Tibial artery (tissue), 4 donors: ENCODE data around the gene LOXL4.

Experiments used
- DNase-seq, 2 donors: peaks; one replicate each; pipeline ENCODE4 v3.0.0-alpha.2; 2019
- H3K27ac ChIP-seq, 2 donors: fragments of 200-600 bp; sonication (generic) in 1 of 2; 1 replicate in 1 of 2; 2 replicates in 1 of 2; pipeline ENCODE4 v1.5.1; 2018 to 2019; ENCODE audit warnings: mild to moderate bottlenecking in 1 of 2
- H3K27me3 ChIP-seq, 2 donors: fragments of 200-600 bp; sonication (generic) in 1 of 2; one replicate each; pipeline versions ENCODE4 v1.5.1 to v1.6.0; 2016 to 2019
- H3K36me3 ChIP-seq, 3 donors: fragments of 200-600 bp; sonication (generic) in 2 of 3; one replicate each; pipeline ENCODE4 v1.5.1; 2016 to 2019; ENCODE audit warnings: mild to moderate bottlenecking in 2 of 3
- H3K4me1 ChIP-seq, 4 donors: fragments of 200-600 bp; sonication (generic) in 2 of 4; 1 replicate in 3 of 4; 2 replicates in 1 of 4; pipeline ENCODE4 v1.5.1; 2016 to 2019
- H3K4me3 ChIP-seq, 2 donors: fragments of 200-600 bp; sonication (generic) in 1 of 2; 1 replicate in 1 of 2; 2 replicates in 1 of 2; pipeline ENCODE4 v1.5.1; 2018 to 2019; ENCODE audit warnings: mild to moderate bottlenecking in 2 of 2
- H3K9me3 ChIP-seq, 3 donors: fragments of 200-600 bp; sonication (generic) in 1 of 3; one replicate each; pipeline ENCODE4 v1.5.1; 2016 to 2019
- CTCF ChIP-seq, 2 experiments: fragments of 200-600 bp in 1 of 2; fragments of 450-650 bp in 1 of 2; IDR thresholded peaks; one replicate each; pipeline ENCODE4 v1.5.1; 2017 to 2019; ENCODE audit warnings: antibody characterized with exemption in 2 of 2, mild to moderate bottlenecking in 1 of 2, moderate library complexity in 1 of 2
- intact Hi-C: fragments of 100-400 bp; cut with DNase I; formaldehyde crosslinking; loops from one replicate; pipeline ENCODE4 v1.15.0; 2023; ENCODE audit warnings: low total_unique reads

Gene LOXL4

GRCh38 chr10:98244141-98244540 is 23.9 kb downstream of the LOXL4 start:
- H3K4me3 ChIP-seq: no peak overlapping the region
- no peaks in the 10 kb centered on the region for H3K27me3 ChIP-seq
- no peak for DNase-seq
- TF ChIP-seq CTCF (IDR thresholded peaks at IDR 0.05): no peak
- H3K36me3 ChIP-seq: peaks cover 10 to 45% (median 44%) of the 10 kb centered on the region in 3 donors
- intact Hi-C loops: no loop called here
- H3K9me3 ChIP-seq: no peaks in the 10 kb centered on the region
- peaks cover 0 to 14% (median 0%) of the 10 kb centered on the region in 4 donors for H3K4me1 ChIP-seq
- no peak overlapping the region for H3K27ac ChIP-seq

GRCh38 chr10:98242823-98243222 is 25.2 kb downstream of the LOXL4 start:
- intact Hi-C loops: no loop called here
- Histone ChIP-seq H3K9me3 (no peaks in the 10 kb centered on the region), H3K36me3 (peaks cover 3 to 43% (median 39%) of the 10 kb centered on the region in 3 donors), H3K27ac (no peak overlapping the region), H3K4me3 (no peak overlapping the region), H3K4me1 (peaks cover 0 to 14% (median 0%) of the 10 kb centered on the region in 4 donors), H3K27me3 (no peaks in the 10 kb centered on the region)
- DNase-seq: no peak
- TF ChIP-seq CTCF (IDR thresholded peaks at IDR 0.05): peak; percentile 45 to 53

GRCh38 chr10:98240524-98240923 is 27.5 kb downstream of the LOXL4 start:
- Histone ChIP-seq H3K4me1 (peaks cover 0 to 14% (median 0%) of the 10 kb centered on the region in 4 donors), H3K27ac (no peak overlapping the region), H3K27me3 (no peaks in the 10 kb centered on the region), H3K9me3 (no peaks in the 10 kb centered on the region), H3K36me3 (peaks cover 7 to 53% (median 45%) of the 10 kb centered on the region in 3 donors), H3K4me3 (no peak overlapping the region)
- no peak for TF ChIP-seq CTCF (IDR thresholded peaks at IDR 0.05)
- DNase-seq: no peak
- intact Hi-C loops: no loop called here

- Histone ChIP-seq H3K36me3 (peaks cover 19 to 57% (median 38%) of the 10 kb centered on the region in 3 donors), H3K27me3 (no peaks in the 10 kb centered on the region), H3K4me3 (no peak overlapping the region), H3K27ac (no peak overlapping the region), H3K9me3 (no peaks in the 10 kb centered on the region), H3K4me1 (no peaks in the 10 kb centered on the region)
- TF ChIP-seq CTCF (IDR thresholded peaks at IDR 0.05): no peak
- intact Hi-C loops: no loop called here
- DNase-seq: no peak
Observed at GRCh38 chr10:98238391-98238790, 29.6 kb downstream of the LOXL4 start.

- intact Hi-C loops: no loop called here
- TF ChIP-seq CTCF (IDR thresholded peaks at IDR 0.05): no peak
- no peak overlapping the region for H3K27ac ChIP-seq
- H3K4me3 ChIP-seq: no peak overlapping the region
- no peaks in the 10 kb centered on the region for H3K27me3 ChIP-seq
- H3K9me3 ChIP-seq: no peaks in the 10 kb centered on the region
- H3K4me1 ChIP-seq: no peaks in the 10 kb centered on the region
- no peak for DNase-seq
- H3K36me3 ChIP-seq: peaks cover 19 to 52% (median 34%) of the 10 kb centered on the region in 3 donors
Observed at GRCh38 chr10:98236862-98237261, 31.1 kb downstream of the LOXL4 start.

GRCh38 chr10:98235846-98236245 is 32.1 kb downstream of the LOXL4 start:
- no peaks in the 10 kb centered on the region for H3K4me1 ChIP-seq
- H3K9me3 ChIP-seq: no peaks in the 10 kb centered on the region
- H3K27ac ChIP-seq: no peak overlapping the region
- no peak overlapping the region for H3K4me3 ChIP-seq
- TF ChIP-seq CTCF (IDR thresholded peaks at IDR 0.05): no peak
- H3K36me3 ChIP-seq: peaks cover 19 to 51% (median 34%) of the 10 kb centered on the region in 3 donors
- intact Hi-C loops: no loop called here
- H3K27me3 ChIP-seq: no peaks in the 10 kb centered on the region
- no peak for DNase-seq
